ENCODE results near the gene VPS35L. TPM values are rescaled to one million over a fixed set of nuclear protein-coding genes. Genes with fewer than 3 reads are reported as not detected.

Gene VPS35L
- total and polyA plus RNA-seq, 10 of the 15 experiments (the other 5 are each of a cell fraction or from before 2014, with no cell fraction given) = 14.9 to 44.1 (median 26.3) TPM

DNA sequence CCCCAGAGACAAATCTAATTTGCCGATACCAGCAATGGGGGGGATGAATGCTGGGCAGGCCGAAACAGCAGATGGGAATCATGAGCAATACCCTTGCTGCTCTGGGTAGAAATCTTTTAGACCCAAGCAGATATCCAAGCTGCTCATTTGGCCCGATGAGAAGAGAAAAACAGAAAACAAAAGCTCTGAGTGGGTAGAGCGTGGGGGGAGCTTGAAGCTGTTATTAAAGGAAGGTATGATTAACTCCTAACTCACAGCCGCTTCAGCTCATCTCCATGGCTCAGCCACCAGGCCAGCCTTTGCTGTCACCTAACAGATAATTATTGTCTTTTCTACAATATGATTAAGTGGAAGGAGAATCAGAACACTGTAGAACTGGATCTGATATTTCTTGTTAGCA lies 58.3 kb downstream of the VPS35L start (continued):
- TF ChIP-seq, protein P1, sequence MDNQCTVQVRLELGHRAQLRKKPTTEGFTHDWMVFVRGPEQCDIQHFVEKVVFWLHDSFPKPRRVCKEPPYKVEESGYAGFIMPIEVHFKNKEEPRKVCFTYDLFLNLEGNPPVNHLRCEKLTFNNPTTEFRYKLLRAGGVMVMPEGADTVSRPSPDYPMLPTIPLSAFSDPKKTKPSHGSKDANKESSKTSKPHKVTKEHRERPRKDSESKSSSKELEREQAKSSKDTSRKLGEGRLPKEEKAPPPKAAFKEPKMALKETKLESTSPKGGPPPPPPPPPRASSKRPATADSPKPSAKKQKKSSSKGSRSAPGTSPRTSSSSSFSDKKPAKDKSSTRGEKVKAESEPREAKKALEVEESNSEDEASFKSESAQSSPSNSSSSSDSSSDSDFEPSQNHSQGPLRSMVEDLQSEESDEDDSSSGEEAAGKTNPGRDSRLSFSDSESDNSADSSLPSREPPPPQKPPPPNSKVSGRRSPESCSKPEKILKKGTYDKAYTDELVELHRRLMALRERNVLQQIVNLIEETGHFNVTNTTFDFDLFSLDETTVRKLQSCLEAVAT (IDR thresholded peaks at IDR 0.05) = no peak

DNA sequence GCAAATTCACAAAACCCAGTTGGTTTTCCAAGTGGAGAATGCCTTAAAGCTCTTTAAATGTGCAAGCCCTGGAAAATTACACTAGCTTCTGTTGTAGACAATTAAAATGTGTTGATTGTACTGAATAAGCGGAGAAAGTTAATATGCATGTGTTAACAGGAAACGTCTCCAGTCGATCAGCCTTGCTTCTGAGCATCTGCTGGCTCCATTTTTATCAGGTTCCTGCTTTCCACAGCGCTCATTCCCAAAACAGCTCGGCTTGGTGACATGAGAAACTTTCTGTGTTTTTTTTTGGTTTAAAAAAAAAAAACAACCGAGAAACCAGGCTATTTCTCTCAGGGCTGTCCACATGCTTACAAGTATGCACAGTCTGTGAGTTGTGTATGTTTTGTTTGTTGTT lies 60.7 kb downstream of the VPS35L start:
- Histone ChIP-seq H3K36me3 (ENCODE audit: control insufficient read depth in 2 of 2, insufficient read depth in 2 of 2, low read length in 1 of 2) (no peaks in the 10 kb centered on the region), H4K20me1 (ENCODE audit: control insufficient read depth, insufficient read depth) (no peaks in the 10 kb centered on the region), H2AFZ (ENCODE audit: control insufficient read depth, low read depth, low read length) (no peak overlapping the region), H3K27ac (ENCODE audit: control insufficient read depth, insufficient read depth) (no peak overlapping the region), H3K9me3 (replicated peaks; ENCODE audit: control insufficient read depth, insufficient read depth, low read length) (no peaks in the 10 kb centered on the region), H3K4me3 (no peak overlapping the region), H3K27me3 (replicated peaks in 1 of 2; ENCODE audit: control insufficient read depth in 2 of 2, insufficient read depth in 2 of 2, low read length in 1 of 2) (no peaks in the 10 kb centered on the region), H3K9ac (ENCODE audit: control insufficient read depth, insufficient read depth, low read length) (no peak overlapping the region), H3K4me1 (ENCODE audit: control insufficient read depth, insufficient read depth, low read length) (no peaks in the 10 kb centered on the region), H3K79me2 (ENCODE audit: control insufficient read depth, insufficient read depth, low read length) (no peaks in the 10 kb centered on the region), H3K4me2 (ENCODE audit: control insufficient read depth, insufficient read depth) (no peak overlapping the region)
- POLR2A ChIA-PET = interaction anchor here (0.7 kb wide), 1 partner anchor 626 kb away, joined by 3 read pairs; no protein-coding TSS in a partner anchor
- RAD21 ChIA-PET (ENCODE audit: unreplicated experiment) = no interaction called here
- intact Hi-C loops (cut with micrococcal nuclease; ENCODE audit: unreplicated experiment) (no loop called here), in situ Hi-C loops (cut with MboI) (no loop called here)
- ATAC-seq (no peak), FAIRE-seq (no peak), DNase-seq (ENCODE audit: low read depth, low spot score) (no peak)
- CTCF ChIA-PET = interaction anchor here (0.5 to 1.6 kb wide), 2 partner anchors 15 to 773 kb away, joined by 3 to 4 read pairs; no protein-coding TSS in a partner anchor
- SMC1A ChIA-PET (ENCODE audit: uncharacterized antibody, unreplicated experiment) = interaction anchor here (0.7 to 1.2 kb wide), 2 partner anchors 11 to 17 kb away, joined by 3 read pairs; no protein-coding TSS in a partner anchor
- no TSS peak for BruUV-seq (replicated peaks)
- 97% methylated on average over 6 of the region's 6 CpGs for WGBS (ENCODE audit: insufficient coverage, insufficient replicate concordance, low lambda C conversion rate, missing lambda C conversion rate)
- TF ChIP-seq ETV6 (conservative IDR thresholded peaks at IDR 0.05 in 1 of 2, IDR thresholded peaks at IDR 0.05 in 1 of 2; ENCODE audit: borderline replicate concordance in 1 of 2, low read depth in 1 of 2) (no peak), CBX3 (IDR thresholded peaks at IDR 0.05; ENCODE audit: borderline replicate concordance, low read depth) (no peak), EZH2 (IDR thresholded peaks at IDR 0.05; ENCODE audit: borderline replicate concordance, control insufficient read depth, low read depth, low read length) (no peak), MYB (IDR thresholded peaks at IDR 0.05; ENCODE audit: borderline replicate concordance, low read depth, low read length) (no peak), MYC (IDR thresholded peaks at IDR 0.05; ENCODE audit: insufficient read depth, insufficient read length, insufficient replicate concordance, low read length, severe bottlenecking) (no peak), IKZF2 (IDR thresholded peaks at IDR 0.05) (no peak), MXI1 (IDR thresholded peaks at IDR 0.05; ENCODE audit: low read depth, low read length) (no peak), BHLHE40 (IDR thresholded peaks at IDR 0.05; ENCODE audit: borderline replicate concordance in 1 of 2, low read depth in 2 of 2, low read length in 1 of 2) (no peak), BRCA1 (IDR thresholded peaks at IDR 0.05; ENCODE audit: low read depth, low read length) (no peak)
- TF ChIP-seq, protein P2, sequence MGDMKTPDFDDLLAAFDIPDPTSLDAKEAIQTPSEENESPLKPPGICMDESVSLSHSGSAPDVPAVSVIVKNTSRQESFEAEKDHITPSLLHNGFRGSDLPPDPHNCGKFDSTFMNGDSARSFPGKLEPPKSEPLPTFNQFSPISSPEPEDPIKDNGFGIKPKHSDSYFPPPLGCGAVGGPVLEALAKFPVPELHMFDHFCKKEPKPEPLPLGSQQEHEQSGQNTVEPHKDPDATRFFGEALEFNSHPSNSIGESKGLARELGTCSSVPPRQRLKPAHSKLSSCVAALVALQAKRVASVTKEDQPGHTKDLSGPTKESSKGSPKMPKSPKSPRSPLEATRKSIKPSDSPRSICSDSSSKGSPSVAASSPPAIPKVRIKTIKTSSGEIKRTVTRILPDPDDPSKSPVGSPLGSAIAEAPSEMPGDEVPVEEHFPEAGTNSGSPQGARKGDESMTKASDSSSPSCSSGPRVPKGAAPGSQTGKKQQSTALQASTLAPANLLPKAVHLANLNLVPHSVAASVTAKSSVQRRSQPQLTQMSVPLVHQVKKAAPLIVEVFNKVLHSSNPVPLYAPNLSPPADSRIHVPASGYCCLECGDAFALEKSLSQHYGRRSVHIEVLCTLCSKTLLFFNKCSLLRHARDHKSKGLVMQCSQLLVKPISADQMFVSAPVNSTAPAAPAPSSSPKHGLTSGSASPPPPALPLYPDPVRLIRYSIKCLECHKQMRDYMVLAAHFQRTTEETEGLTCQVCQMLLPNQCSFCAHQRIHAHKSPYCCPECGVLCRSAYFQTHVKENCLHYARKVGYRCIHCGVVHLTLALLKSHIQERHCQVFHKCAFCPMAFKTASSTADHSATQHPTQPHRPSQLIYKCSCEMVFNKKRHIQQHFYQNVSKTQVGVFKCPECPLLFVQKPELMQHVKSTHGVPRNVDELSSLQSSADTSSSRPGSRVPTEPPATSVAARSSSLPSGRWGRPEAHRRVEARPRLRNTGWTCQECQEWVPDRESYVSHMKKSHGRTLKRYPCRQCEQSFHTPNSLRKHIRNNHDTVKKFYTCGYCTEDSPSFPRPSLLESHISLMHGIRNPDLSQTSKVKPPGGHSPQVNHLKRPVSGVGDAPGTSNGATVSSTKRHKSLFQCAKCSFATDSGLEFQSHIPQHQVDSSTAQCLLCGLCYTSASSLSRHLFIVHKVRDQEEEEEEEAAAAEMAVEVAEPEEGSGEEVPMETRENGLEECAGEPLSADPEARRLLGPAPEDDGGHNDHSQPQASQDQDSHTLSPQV (IDR thresholded peaks at IDR 0.05) = no peak
- TF ChIP-seq, protein P3, sequence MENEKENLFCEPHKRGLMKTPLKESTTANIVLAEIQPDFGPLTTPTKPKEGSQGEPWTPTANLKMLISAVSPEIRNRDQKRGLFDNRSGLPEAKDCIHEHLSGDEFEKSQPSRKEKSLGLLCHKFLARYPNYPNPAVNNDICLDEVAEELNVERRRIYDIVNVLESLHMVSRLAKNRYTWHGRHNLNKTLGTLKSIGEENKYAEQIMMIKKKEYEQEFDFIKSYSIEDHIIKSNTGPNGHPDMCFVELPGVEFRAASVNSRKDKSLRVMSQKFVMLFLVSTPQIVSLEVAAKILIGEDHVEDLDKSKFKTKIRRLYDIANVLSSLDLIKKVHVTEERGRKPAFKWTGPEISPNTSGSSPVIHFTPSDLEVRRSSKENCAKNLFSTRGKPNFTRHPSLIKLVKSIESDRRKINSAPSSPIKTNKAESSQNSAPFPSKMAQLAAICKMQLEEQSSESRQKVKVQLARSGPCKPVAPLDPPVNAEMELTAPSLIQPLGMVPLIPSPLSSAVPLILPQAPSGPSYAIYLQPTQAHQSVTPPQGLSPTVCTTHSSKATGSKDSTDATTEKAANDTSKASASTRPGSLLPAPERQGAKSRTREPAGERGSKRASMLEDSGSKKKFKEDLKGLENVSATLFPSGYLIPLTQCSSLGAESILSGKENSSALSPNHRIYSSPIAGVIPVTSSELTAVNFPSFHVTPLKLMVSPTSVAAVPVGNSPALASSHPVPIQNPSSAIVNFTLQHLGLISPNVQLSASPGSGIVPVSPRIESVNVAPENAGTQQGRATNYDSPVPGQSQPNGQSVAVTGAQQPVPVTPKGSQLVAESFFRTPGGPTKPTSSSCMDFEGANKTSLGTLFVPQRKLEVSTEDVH (IDR thresholded peaks at IDR 0.05; ENCODE audit: low read depth, partially characterized antibody) = no peak
